ENCODE measurements around the gene SEC23A. TPM values are rescaled to one million over a fixed set of nuclear protein-coding genes. Genes with fewer than 3 reads are reported as not detected.
"Not testable (repeated sequence)": the region's sequence is repeated elsewhere in the genome, so short reads cannot be mapped to it uniquely, and the experiment has no call there.

SEC23A gene
- total and polyA plus RNA-seq, 2 of the 13 experiments (the other 11 are each of a cell fraction or from before 2014, with no cell fraction given), result 403 to 887 TPM

DNA sequence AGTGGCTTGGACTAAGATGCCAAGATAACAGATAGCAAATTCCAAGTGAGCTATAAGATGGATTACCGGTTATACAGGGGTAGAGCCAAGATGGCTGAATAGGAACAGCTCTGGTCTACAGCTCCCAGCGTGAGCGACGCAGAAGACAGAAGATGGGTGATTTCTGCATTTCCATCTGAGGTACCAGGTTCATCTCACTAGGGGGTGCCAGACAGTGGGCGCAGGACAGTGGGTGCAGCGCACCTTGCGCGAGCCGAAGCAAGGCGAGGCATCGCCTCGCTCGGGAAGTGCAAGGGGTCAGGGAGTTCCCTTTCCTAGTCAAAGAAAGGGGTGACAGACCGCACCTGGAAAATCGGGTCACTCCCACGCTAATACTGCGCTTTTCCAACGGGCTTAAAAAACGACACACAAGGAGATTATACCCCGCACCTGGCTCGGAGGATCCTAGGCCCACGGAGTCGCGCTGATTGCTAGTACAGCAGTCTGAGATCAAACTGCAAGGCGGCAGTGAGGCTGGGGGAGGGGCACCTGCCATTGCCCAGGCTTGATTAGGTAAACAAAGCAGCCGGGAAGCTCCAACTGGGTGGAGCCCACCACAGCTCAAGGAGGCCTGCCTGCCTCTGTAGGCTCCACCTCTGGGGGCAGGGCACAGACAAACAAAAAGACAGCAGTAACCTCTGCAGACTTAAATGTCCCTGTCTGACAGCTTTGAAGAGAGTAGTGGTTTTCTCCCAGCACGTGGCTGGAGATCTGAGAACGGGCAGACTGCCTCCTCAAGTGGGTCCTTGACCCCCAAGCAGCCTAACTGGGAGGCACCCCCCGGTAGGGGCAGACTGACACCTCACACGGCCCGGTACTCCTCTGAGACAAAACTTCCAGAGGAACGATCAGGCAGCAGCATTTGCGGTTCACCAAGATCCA, 85.7 kb downstream of the SEC23A start:
- peak overlapping the region; percentile 16 to 62 (median 20); a peak in 5 of 6 replicates for H3K4me3 ChIP-seq (replicated peaks in 1 of 3; ENCODE audit: insufficient read depth in 1 of 3, low read depth in 2 of 3, low read length in 3 of 3)
- not testable (repeated sequence) for FAIRE-seq; H4K20me1 ChIP-seq (ENCODE audit: insufficient read depth, low read length); H3K79me2 ChIP-seq (ENCODE audit: insufficient read depth, low read length); H3K36me3 ChIP-seq (replicated peaks in 1 of 2; ENCODE audit: control insufficient read depth in 1 of 2, insufficient read depth in 2 of 2, low read length in 2 of 2); H3K9me3 ChIP-seq (ENCODE audit: low read length); BruUV-seq (replicated peaks); H2AFZ ChIP-seq (ENCODE audit: low read length); H3K27me3 ChIP-seq (ENCODE audit: control insufficient read depth in 1 of 2, insufficient read depth in 2 of 2, low read length in 2 of 2); DNase-seq (ENCODE audit: low spot score); H3K27ac ChIP-seq (ENCODE audit: extremely low read length, insufficient read depth, low read length)
- intact Hi-C loops (cut with micrococcal nuclease; ENCODE audit: unreplicated experiment) (loop anchor here (1.0 to 10.0 kb wide), 4 partner anchors 8 to 1115 kb away; no protein-coding TSS in a partner anchor), in situ Hi-C loops (cut with HindIII; ENCODE audit: extremely low pct_ligation_motif_present, low pct_unique_long_range_greater_than_20kb) (loop anchor here (5.0 to 25.0 kb wide), 2 partner anchors 150 to 1105 kb away; no protein-coding TSS in a partner anchor)
- ATAC-seq, result peak; percentile 31
- H3K4me2 ChIP-seq (ENCODE audit: low read depth, low read length), result peak overlapping the region; percentile 80
- 36% methylated on average over 33 of the region's 33 CpGs for WGBS (ENCODE audit: low lambda C conversion rate)
- ChIA-PET CTCF (ENCODE audit: low intra/inter-chr PET ratio, low total read pairs) (interaction anchor here (4.1 kb wide), 1 partner anchor 17 kb away, joined by 21 read pairs; no protein-coding TSS in a partner anchor), POLR2A (interaction anchor here (0.9 to 4.9 kb wide), 10 partner anchors 8 to 415 kb away, joined by 3 to 59 read pairs (median 6); partner anchors contain the start of genes FBXO33, SEC23A and TRAPPC6B)
- peaks cover 34% of the 10 kb centered on the region for H3K4me1 ChIP-seq (ENCODE audit: insufficient read depth, low read length)
- peak overlapping the region; percentile 45; the same call in 1 of the 2 replicates for H3K9ac ChIP-seq (ENCODE audit: insufficient read depth, low read depth, low read length)
- peak; percentile 23; the same call in 1 of the 2 replicates for TF ChIP-seq ZNF816 (CRISPR knock-in tag; IDR thresholded peaks at IDR 0.05; ENCODE audit: borderline replicate concordance)
- TF ChIP-seq, protein P1, sequence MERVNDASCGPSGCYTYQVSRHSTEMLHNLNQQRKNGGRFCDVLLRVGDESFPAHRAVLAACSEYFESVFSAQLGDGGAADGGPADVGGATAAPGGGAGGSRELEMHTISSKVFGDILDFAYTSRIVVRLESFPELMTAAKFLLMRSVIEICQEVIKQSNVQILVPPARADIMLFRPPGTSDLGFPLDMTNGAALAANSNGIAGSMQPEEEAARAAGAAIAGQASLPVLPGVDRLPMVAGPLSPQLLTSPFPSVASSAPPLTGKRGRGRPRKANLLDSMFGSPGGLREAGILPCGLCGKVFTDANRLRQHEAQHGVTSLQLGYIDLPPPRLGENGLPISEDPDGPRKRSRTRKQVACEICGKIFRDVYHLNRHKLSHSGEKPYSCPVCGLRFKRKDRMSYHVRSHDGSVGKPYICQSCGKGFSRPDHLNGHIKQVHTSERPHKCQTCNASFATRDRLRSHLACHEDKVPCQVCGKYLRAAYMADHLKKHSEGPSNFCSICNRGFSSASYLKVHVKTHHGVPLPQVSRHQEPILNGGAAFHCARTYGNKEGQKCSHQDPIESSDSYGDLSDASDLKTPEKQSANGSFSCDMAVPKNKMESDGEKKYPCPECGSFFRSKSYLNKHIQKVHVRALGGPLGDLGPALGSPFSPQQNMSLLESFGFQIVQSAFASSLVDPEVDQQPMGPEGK (CRISPR knock-in tag; IDR thresholded peaks at IDR 0.05), result peak; percentile 72; the same call in 1 of the 2 replicates
- TF ChIP-seq MIXL1 (CRISPR knock-in tag; IDR thresholded peaks at IDR 0.05), result peak; percentile 78
- TF ChIP-seq RCOR2 (CRISPR knock-in tag; IDR thresholded peaks at IDR 0.05), result 0 out of 2 replicates have a peak, but pooled peaks have one; percentile 22
- TF ChIP-seq ZNF256 (CRISPR knock-in tag; conservative IDR thresholded peaks at IDR 0.05), result peak; percentile 82; the same call in 1 of the 2 replicates
- TF ChIP-seq ZNF788 (CRISPR knock-in tag; IDR thresholded peaks at IDR 0.05; ENCODE audit: borderline replicate concordance), result peak; percentile 87; the same call in 1 of the 2 replicates
- TF ChIP-seq, protein P2, sequence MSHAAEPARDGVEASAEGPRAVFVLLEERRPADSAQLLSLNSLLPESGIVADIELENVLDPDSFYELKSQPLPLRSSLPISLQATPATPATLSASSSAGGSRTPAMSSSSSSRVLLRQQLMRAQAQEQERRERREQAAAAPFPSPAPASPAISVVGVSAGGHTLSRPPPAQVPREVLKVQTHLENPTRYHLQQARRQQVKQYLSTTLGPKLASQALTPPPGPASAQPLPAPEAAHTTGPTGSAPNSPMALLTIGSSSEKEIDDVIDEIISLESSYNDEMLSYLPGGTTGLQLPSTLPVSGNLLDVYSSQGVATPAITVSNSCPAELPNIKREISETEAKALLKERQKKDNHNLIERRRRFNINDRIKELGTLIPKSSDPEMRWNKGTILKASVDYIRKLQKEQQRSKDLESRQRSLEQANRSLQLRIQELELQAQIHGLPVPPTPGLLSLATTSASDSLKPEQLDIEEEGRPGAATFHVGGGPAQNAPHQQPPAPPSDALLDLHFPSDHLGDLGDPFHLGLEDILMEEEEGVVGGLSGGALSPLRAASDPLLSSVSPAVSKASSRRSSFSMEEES (CRISPR knock-in tag; IDR thresholded peaks at IDR 0.05), result 0 out of 2 replicates have a peak, but pooled peaks have one; percentile 27
- peak; percentile 96 for TF ChIP-seq SMAD1 (CRISPR knock-in tag; IDR thresholded peaks at IDR 0.05; ENCODE audit: borderline replicate concordance, low read depth)
- TF ChIP-seq HOXA5 (CRISPR knock-in tag; IDR thresholded peaks at IDR 0.05), result peak; percentile 58; the same call in 1 of the 2 replicates
- peak; percentile 92 for TF ChIP-seq ZNF883 (CRISPR knock-in tag; IDR thresholded peaks at IDR 0.05; ENCODE audit: not compliant biosample characterization)
- peak; percentile 91; the same call in 1 of the 2 replicates for TF ChIP-seq REPIN1 (CRISPR knock-in tag; IDR thresholded peaks at IDR 0.05; ENCODE audit: borderline replicate concordance, low read depth)
- peak; percentile 44; the same call in 1 of the 2 replicates for TF ChIP-seq THAP11 (CRISPR knock-in tag; IDR thresholded peaks at IDR 0.05)
- TF ChIP-seq SAP130 (CRISPR knock-in tag; IDR thresholded peaks at IDR 0.05; ENCODE audit: low read depth), result peak; percentile 74
- peak; percentile 87 for TF ChIP-seq PHF21A (CRISPR knock-in tag; IDR thresholded peaks at IDR 0.05)
- peak; percentile 99 for TF ChIP-seq SALL1 (CRISPR knock-in tag; IDR thresholded peaks at IDR 0.05)
- peak; percentile 80 for TF ChIP-seq KDM2A (CRISPR knock-in tag; IDR thresholded peaks at IDR 0.05; ENCODE audit: borderline replicate concordance, low read depth)
- TF ChIP-seq KMT2B (CRISPR knock-in tag; IDR thresholded peaks at IDR 0.05), result peak; percentile 30; the same call in 1 of the 2 replicates
- peak; percentile 38; the same call in 1 of the 2 replicates for TF ChIP-seq ZNF33B (CRISPR knock-in tag; IDR thresholded peaks at IDR 0.05)
